ENCODE measurements around the gene AP1G1. TPM values are rescaled to one million over a fixed set of nuclear protein-coding genes. Genes with fewer than 3 reads are reported as not detected.

Gene AP1G1
- polyA plus RNA-seq, 1 donor from 2014 or later: 57.1 TPM

DNA sequence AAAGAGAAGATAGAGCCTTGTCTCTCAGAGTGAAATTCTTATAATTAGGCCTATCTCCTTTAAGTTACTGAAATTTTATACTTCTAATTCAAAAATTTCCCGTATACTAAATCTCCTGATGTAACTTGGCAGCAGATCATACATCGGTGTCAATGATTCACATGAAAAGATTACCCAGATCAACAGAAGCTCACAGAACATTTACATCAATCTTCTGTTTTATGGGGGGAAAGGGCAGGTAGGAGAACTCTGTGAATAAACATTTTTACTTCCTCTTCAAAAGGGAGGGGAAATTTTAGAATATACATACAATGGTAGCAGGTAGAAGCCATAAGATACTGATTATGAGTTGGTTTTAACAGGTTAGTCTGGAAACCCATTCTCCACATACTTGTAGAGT lies 127.3 kb downstream of the AP1G1 start:
- no peak overlapping the region for H3K4me2 ChIP-seq (ENCODE audit: low read length)
- no peaks in the 10 kb centered on the region for H3K27me3 ChIP-seq (ENCODE audit: insufficient read depth, low read depth, low read length)
- no peak overlapping the region for H3K4me3 ChIP-seq (ENCODE audit: low read length)
- no peak overlapping the region for H3K27ac ChIP-seq (ENCODE audit: low read length)
- TF ChIP-seq TAF1 (IDR thresholded peaks at IDR 0.05; ENCODE audit: low read depth) (no peak), EZH2 (IDR thresholded peaks at IDR 0.05; ENCODE audit: borderline replicate concordance, insufficient read depth, low read length, poor library complexity, severe bottlenecking) (no peak), POLR2AphosphoS5 (IDR thresholded peaks at IDR 0.05) (no peak), MXI1 (conservative IDR thresholded peaks at IDR 0.05; ENCODE audit: poor library complexity, severe bottlenecking) (no peak), SMC3 (conservative IDR thresholded peaks at IDR 0.05; ENCODE audit: poor library complexity) (no peak), EP300 (conservative IDR thresholded peaks at IDR 0.05; ENCODE audit: poor library complexity, severe bottlenecking) (no peak), RAD21 (conservative IDR thresholded peaks at IDR 0.05) (no peak)
- TF ChIP-seq, protein P1, sequence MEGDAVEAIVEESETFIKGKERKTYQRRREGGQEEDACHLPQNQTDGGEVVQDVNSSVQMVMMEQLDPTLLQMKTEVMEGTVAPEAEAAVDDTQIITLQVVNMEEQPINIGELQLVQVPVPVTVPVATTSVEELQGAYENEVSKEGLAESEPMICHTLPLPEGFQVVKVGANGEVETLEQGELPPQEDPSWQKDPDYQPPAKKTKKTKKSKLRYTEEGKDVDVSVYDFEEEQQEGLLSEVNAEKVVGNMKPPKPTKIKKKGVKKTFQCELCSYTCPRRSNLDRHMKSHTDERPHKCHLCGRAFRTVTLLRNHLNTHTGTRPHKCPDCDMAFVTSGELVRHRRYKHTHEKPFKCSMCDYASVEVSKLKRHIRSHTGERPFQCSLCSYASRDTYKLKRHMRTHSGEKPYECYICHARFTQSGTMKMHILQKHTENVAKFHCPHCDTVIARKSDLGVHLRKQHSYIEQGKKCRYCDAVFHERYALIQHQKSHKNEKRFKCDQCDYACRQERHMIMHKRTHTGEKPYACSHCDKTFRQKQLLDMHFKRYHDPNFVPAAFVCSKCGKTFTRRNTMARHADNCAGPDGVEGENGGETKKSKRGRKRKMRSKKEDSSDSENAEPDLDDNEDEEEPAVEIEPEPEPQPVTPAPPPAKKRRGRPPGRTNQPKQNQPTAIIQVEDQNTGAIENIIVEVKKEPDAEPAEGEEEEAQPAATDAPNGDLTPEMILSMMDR (IDR thresholded peaks at IDR 0.05; ENCODE audit: poor library complexity, severe bottlenecking): no peak
- TF ChIP-seq, protein P2, sequence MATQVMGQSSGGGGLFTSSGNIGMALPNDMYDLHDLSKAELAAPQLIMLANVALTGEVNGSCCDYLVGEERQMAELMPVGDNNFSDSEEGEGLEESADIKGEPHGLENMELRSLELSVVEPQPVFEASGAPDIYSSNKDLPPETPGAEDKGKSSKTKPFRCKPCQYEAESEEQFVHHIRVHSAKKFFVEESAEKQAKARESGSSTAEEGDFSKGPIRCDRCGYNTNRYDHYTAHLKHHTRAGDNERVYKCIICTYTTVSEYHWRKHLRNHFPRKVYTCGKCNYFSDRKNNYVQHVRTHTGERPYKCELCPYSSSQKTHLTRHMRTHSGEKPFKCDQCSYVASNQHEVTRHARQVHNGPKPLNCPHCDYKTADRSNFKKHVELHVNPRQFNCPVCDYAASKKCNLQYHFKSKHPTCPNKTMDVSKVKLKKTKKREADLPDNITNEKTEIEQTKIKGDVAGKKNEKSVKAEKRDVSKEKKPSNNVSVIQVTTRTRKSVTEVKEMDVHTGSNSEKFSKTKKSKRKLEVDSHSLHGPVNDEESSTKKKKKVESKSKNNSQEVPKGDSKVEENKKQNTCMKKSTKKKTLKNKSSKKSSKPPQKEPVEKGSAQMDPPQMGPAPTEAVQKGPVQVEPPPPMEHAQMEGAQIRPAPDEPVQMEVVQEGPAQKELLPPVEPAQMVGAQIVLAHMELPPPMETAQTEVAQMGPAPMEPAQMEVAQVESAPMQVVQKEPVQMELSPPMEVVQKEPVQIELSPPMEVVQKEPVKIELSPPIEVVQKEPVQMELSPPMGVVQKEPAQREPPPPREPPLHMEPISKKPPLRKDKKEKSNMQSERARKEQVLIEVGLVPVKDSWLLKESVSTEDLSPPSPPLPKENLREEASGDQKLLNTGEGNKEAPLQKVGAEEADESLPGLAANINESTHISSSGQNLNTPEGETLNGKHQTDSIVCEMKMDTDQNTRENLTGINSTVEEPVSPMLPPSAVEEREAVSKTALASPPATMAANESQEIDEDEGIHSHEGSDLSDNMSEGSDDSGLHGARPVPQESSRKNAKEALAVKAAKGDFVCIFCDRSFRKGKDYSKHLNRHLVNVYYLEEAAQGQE (IDR thresholded peaks at IDR 0.05; ENCODE audit: borderline replicate concordance): no peak
- H3K36me3 ChIP-seq (ENCODE audit: insufficient read depth, low read length): peaks cover 10% of the 10 kb centered on the region
- H4K20me1 ChIP-seq (ENCODE audit: insufficient read depth): no peaks in the 10 kb centered on the region
- H3K9ac ChIP-seq (ENCODE audit: low read length): no peak overlapping the region
- no peaks in the 10 kb centered on the region for H3K9me2 ChIP-seq (ENCODE audit: insufficient read depth, low read length)
- H3F3A ChIP-seq (ENCODE audit: insufficient read depth, low read length, poor library complexity, severe bottlenecking): no peaks in the 10 kb centered on the region
- no peaks in the 10 kb centered on the region for H3K79me2 ChIP-seq (replicated peaks; ENCODE audit: insufficient read depth, low read length)
- no peak overlapping the region for H2AFZ ChIP-seq (ENCODE audit: low read depth, low read length)
- no peaks in the 10 kb centered on the region for H3K9me3 ChIP-seq (ENCODE audit: low read length)

Small RNAs within 50 kb of the gene (small RNA-seq; reads per million reads assigned to genes)
- gene AC010653.3 (0 reads per million in 3 experiments), gene SNORA70D (0 reads per million in 3 experiments), gene SNORD71 (560 to 1,875 (median 768) reads per million in 3 experiments)

Other genes starting within 250 kb of the AP1G1 start
- 0.14 TPM in 1 of 2 replicates, not detected in the other for gene TAT, start 231.7 kb downstream of the AP1G1 start, polyA plus RNA-seq
- not detected in 2 replicates for gene MARVELD3, start 182.7 kb downstream of the AP1G1 start, polyA plus RNA-seq
- 10.2 and 11.0 TPM in 2 replicates for gene PHLPP2, start 84.1 kb downstream of the AP1G1 start, polyA plus RNA-seq
- gene ATXN1L, start 37.1 kb upstream of the AP1G1 start, polyA plus RNA-seq: 8.1 and 9.5 TPM in 2 replicates
- gene ZNF821, start 75.3 kb upstream of the AP1G1 start, polyA plus RNA-seq: 128 and 148 TPM in 2 replicates
- gene IST1, start 86.7 kb upstream of the AP1G1 start, polyA plus RNA-seq: 389 and 461 TPM in 2 replicates
- gene PKD1L3, start 191.6 kb upstream of the AP1G1 start, polyA plus RNA-seq: 0.16 and 0.22 TPM in 2 replicates
- gene DHODH, start 199.9 kb upstream of the AP1G1 start, polyA plus RNA-seq: 3.5 and 3.8 TPM in 2 replicates
- not detected in 2 replicates for gene HP, start 245.7 kb upstream of the AP1G1 start, polyA plus RNA-seq

Data from neural cell (in vitro differentiated cells).